Stomach (tissue), 9 donors: Measurements from ENCODE around the gene ATP6V1C2. TPM values are rescaled to one million over a fixed set of nuclear protein-coding genes. Genes with fewer than 3 reads are reported as not detected.
A peak's percentile ranks its signal among the peaks of the same experiment; 100 is the strongest.

Source experiments
- DNase-seq, 2 donors: peaks; one replicate each; pipeline versions ENCODE4 v3.0.0 to v3.0.0-alpha.2; 2013 to 2019
- H3K27ac ChIP-seq, 5 donors: fragments of 200-600 bp in 4 of 5; sonication (generic) in 4 of 5; one replicate each; pipeline ENCODE4 v1.5.1; 2013 to 2019; ENCODE audit warnings: mild to moderate bottlenecking in 1 of 5, moderate library complexity in 1 of 5
- H3K27me3 ChIP-seq, 3 donors: fragments of 200-600 bp; sonication (generic); one replicate each; pipeline ENCODE4 v1.5.1; 2017 to 2019; ENCODE audit warnings: mixed run types in 1 of 3
- H3K36me3 ChIP-seq, 4 donors: fragments of 200-600 bp; sonication (generic); 1 replicate in 3 of 4; 2 replicates in 1 of 4; pipeline ENCODE4 v1.5.1; 2016 to 2019
- H3K4me1 ChIP-seq, 4 donors: fragments of 200-600 bp; sonication (generic); one replicate each; pipeline ENCODE4 v1.5.1; 2016 to 2019
- H3K4me3 ChIP-seq, 4 donors: fragments of 200-600 bp; sonication (generic) in 3 of 4; one replicate each; pipeline ENCODE4 v1.5.1; 2016 to 2019; ENCODE audit warnings: mild to moderate bottlenecking in 1 of 4
- H3K9me3 ChIP-seq, 4 donors: fragments of 200-600 bp; sonication (generic); one replicate each; pipeline ENCODE4 v1.5.1; 2016 to 2019
- CTCF ChIP-seq, 7 experiments: fragments of 450-650 bp in 4 of 7; fragments of 200-600 bp in 3 of 7; sonication (generic) in 3 of 7; IDR thresholded peaks; one replicate each; pipeline ENCODE4 v1.5.1; 2016 to 2019; ENCODE audit warnings: antibody characterized with exemption in 7 of 7, control low read depth in 2 of 7, mild to moderate bottlenecking in 1 of 7
- EP300 ChIP-seq: sonication (generic); formaldehyde crosslinking; IDR thresholded peaks from one replicate; pipeline ENCODE4 v1.6.1; 2017; ENCODE audit warnings: antibody characterized with exemption
- POLR2A ChIP-seq, 4 donors: fragments of 450-650 bp; IDR thresholded peaks; one replicate each; pipeline ENCODE4 v1.6.1; 2016; ENCODE audit warnings: antibody characterized with exemption in 4 of 4, control low read depth in 2 of 4, mild to moderate bottlenecking in 1 of 4, moderate library complexity in 1 of 4
- POLR2AphosphoS5 ChIP-seq, 3 donors: sonication (generic); formaldehyde crosslinking; IDR thresholded peaks; one replicate each; pipeline ENCODE4 v1.6.1; 2016; ENCODE audit warnings: antibody characterized with exemption in 3 of 3
- WGBS, 5 donors: extraction: QIAGEN DNeasy Blood & Tissue Kit in 3 of 5; methylation state at CpG; one replicate each; pipeline versions ENCODE4 v1.1.5 to v1.1.7; 2013 to 2018; 5-methylcytosine and 5-hydroxymethylcytosine counted together
- intact Hi-C: fragments of 100-400 bp; cut with DNase I; formaldehyde crosslinking; loops from one replicate; pipeline ENCODE4 v1.15.1; 2023; ENCODE audit warnings: low total_unique reads
- polyA plus RNA-seq, 3 donors: library from polyadenylated mRNA; stranded (reverse); fragments of 200-250 nt; gene quantifications; one replicate each; pipeline ENCODE4 v1.2.3, GENCODE V29; 2013
- total RNA-seq, 5 donors: library from RNA; depleted of rRNA; stranded (reverse); fragments of >200 nt; gene quantifications; one replicate each; pipeline versions ENCODE4 v1.1.0 to v1.2.3, GENCODE V29; 2014 to 2016
- donor health status: healthy with polysubstance abuse.
- donor health status: Bipolar disorder and iron deficiency.
- donor health status: healthy.

Gene ATP6V1C2
- total and polyA plus RNA-seq, 8 donors: 0.61 to 143 (median 1.1) TPM; not detected in 3

- Histone ChIP-seq H3K4me1 (peaks cover 4 to 47% (median 10%) of the 10 kb centered on the region in 4 donors), H3K27ac (peak overlapping the region in 1 of 5 donors; percentile 50), H3K4me3 (no peak overlapping the region), H3K36me3 (peaks cover 49 to 98% (median 96%) of the 10 kb centered on the region in 4 donors), H3K27me3 (no peaks in the 10 kb centered on the region), H3K9me3 (no peaks in the 10 kb centered on the region)
- intact Hi-C loops: no loop called here
- DNase-seq: no peak
- WGBS, 5 donors: 71 to 83% (median 76%) methylated on average over 1 of the region's 1 CpG
- no peak for TF ChIP-seq POLR2A (IDR thresholded peaks at IDR 0.05)
- no peak for TF ChIP-seq CTCF (IDR thresholded peaks at IDR 0.05)
- no peak for TF ChIP-seq POLR2AphosphoS5 (IDR thresholded peaks at IDR 0.05)
- TF ChIP-seq EP300: no peak
Measured at GRCh38 chr2:10793816-10794215, 72.4 kb downstream of the ATP6V1C2 start.

GRCh38 chr2:10794876-10795275, 73.4 kb downstream of the ATP6V1C2 start:
- H3K27me3 ChIP-seq: no peaks in the 10 kb centered on the region
- H3K4me3 ChIP-seq: no peak overlapping the region
- peaks cover 4 to 47% (median 10%) of the 10 kb centered on the region in 4 donors for H3K4me1 ChIP-seq
- TF ChIP-seq POLR2A (IDR thresholded peaks at IDR 0.05): no peak
- no peak for TF ChIP-seq POLR2AphosphoS5 (IDR thresholded peaks at IDR 0.05)
- TF ChIP-seq CTCF (IDR thresholded peaks at IDR 0.05): no peak
- no peak for TF ChIP-seq EP300
- intact Hi-C loops: no loop called here
- peak overlapping the region in 1 of 5 donors; percentile 50 for H3K27ac ChIP-seq
- H3K9me3 ChIP-seq: no peaks in the 10 kb centered on the region
- no peak for DNase-seq
- peaks cover 40 to 97% (median 95%) of the 10 kb centered on the region in 4 donors for H3K36me3 ChIP-seq
- 42 to 68% (median 53%) methylated on average over 5 of the region's 5 CpGs for WGBS, 5 donors

GRCh38 chr2:10795508-10796046, 74.1 kb downstream of the ATP6V1C2 start:
- no peaks in the 10 kb centered on the region for H3K9me3 ChIP-seq
- H3K4me3 ChIP-seq: no peak overlapping the region
- no peak for DNase-seq
- 63 to 73% (median 67%) methylated on average over 7 of the region's 7 CpGs for WGBS, 5 donors
- peaks cover 1 to 45% (median 10%) of the 10 kb centered on the region in 4 donors for H3K4me1 ChIP-seq
- intact Hi-C loops: no loop called here
- peaks cover 36 to 97% (median 95%) of the 10 kb centered on the region in 4 donors for H3K36me3 ChIP-seq
- H3K27me3 ChIP-seq: no peaks in the 10 kb centered on the region
- H3K27ac ChIP-seq: peak overlapping the region in 1 of 5 donors; percentile 11
- TF ChIP-seq POLR2AphosphoS5 (IDR thresholded peaks at IDR 0.05) (no peak), POLR2A (IDR thresholded peaks at IDR 0.05) (no peak), CTCF (IDR thresholded peaks at IDR 0.05) (no peak)

- Histone ChIP-seq H3K4me1 (peaks cover 0 to 40% (median 10%) of the 10 kb centered on the region in 4 donors), H3K9me3 (no peaks in the 10 kb centered on the region), H3K36me3 (peaks cover 43 to 97% (median 95%) of the 10 kb centered on the region in 4 donors), H3K27ac (no peak overlapping the region), H3K4me3 (no peak overlapping the region), H3K27me3 (no peaks in the 10 kb centered on the region)
- 88 to 96% (median 93%) methylated on average over 2 of the region's 2 CpGs for WGBS, 5 donors
- TF ChIP-seq CTCF (IDR thresholded peaks at IDR 0.05) (no peak), EP300 (no peak), POLR2A (IDR thresholded peaks at IDR 0.05) (no peak), POLR2AphosphoS5 (IDR thresholded peaks at IDR 0.05) (no peak)
- intact Hi-C loops: no loop called here
- DNase-seq: no peak
Measured at GRCh38 chr2:10796703-10797102, 75.3 kb downstream of the ATP6V1C2 start.
